SK-N-SH (cell line): ENCODE data around the gene PCDHA5. TPM values are rescaled to one million over a fixed set of nuclear protein-coding genes. Genes with fewer than 3 reads are reported as not detected.

Source experiments
- CTCF ChIA-PET: fragments of 300-600, 350-600 bp; formaldehyde crosslinking; extraction: SDS; loops from one replicate; lab custom pipeline; 2021; lab: Yijun Ruan, JAX
- POLR2A ChIA-PET: fragments of 350-600 bp; sonication (Branson Sonifier 250); formaldehyde crosslinking; extraction: SDS; loops from one replicate; lab custom pipeline; 2020; ENCODE audit warnings: antibody characterized with exemption, inconsistent platforms; lab: Yijun Ruan, JAX
- DNase-seq: peaks from one replicate; pipeline ENCODE4 v3.0.0; 2012
- H2AFZ ChIP-seq: fragments of 200-600 bp; sonication (generic); 2 replicates; pipeline ENCODE4 v1.8.1; 2016; ENCODE audit warnings: antibody characterized with exemption, mild to moderate bottlenecking, low read depth
- H3F3A ChIP-seq: fragments of 200-600 bp; sonication (generic); replicated peaks from 2 replicates; pipeline ENCODE3; 2016; ENCODE audit warnings: antibody characterized with exemption, mild to moderate bottlenecking; ENCODE audit not compliant: insufficient read depth
- H3K27ac ChIP-seq, 2 experiments: fragments of 200-500 bp in 1 of 2; fragments of 200-600 bp in 1 of 2; sonication (Bioruptor generic) in 1 of 2; sonication (generic), shearing (Covaris generic) in 1 of 2; 2 replicates each; pipeline versions ENCODE4 v1.5.1 to v1.6.1; 2014 to 2016; ENCODE audit warnings: low read depth in 2 of 2, inconsistent platforms in 1 of 2, low read length in 1 of 2, mild to moderate bottlenecking in 1 of 2, mixed read lengths in 1 of 2
- H3K27me3 ChIP-seq: fragments of 200-600 bp; sonication (generic), shearing (Covaris generic); 2 replicates; pipeline ENCODE4 v1.6.1; 2016; ENCODE audit warnings: mixed run types; ENCODE audit not compliant: insufficient read depth
- H3K36me3 ChIP-seq, 2 experiments: fragments of 200-500 bp in 1 of 2; fragments of 200-600 bp in 1 of 2; sonication (Bioruptor generic) in 1 of 2; sonication (generic) in 1 of 2; replicated peaks in 1 of 2; 2 replicates each; pipeline versions ENCODE3 to v1.5.1; 2014 to 2016; ENCODE audit warnings: low read length in 1 of 2, mild to moderate bottlenecking in 1 of 2; ENCODE audit not compliant: insufficient read depth in 2 of 2, control insufficient read depth in 1 of 2
- H3K4me1 ChIP-seq, 2 experiments: fragments of 200-500 bp in 1 of 2; fragments of 200-600 bp in 1 of 2; sonication (Bioruptor generic) in 1 of 2; sonication (generic), shearing (Covaris generic) in 1 of 2; 2 replicates each; pipeline versions ENCODE4 v1.5.1 to v1.6.1; 2014 to 2016; ENCODE audit warnings: low read depth in 1 of 2, low read length in 1 of 2, mixed run types in 1 of 2; ENCODE audit not compliant: insufficient read depth in 2 of 2, control insufficient read depth in 1 of 2
- H3K4me2 ChIP-seq: fragments of 200-600 bp; sonication (generic), shearing (Covaris generic); 2 replicates; pipeline ENCODE4 v1.6.1; 2017; ENCODE audit warnings: mixed run types
- H3K4me3 ChIP-seq, 2 experiments: fragments of 200-500 bp in 1 of 2; fragments of 200-600 bp in 1 of 2; sonication (Bioruptor generic) in 1 of 2; sonication (generic), shearing (Covaris generic) in 1 of 2; 2 replicates each; pipeline versions ENCODE4 v1.5.1 to v1.8.1; 2014 to 2016; ENCODE audit warnings: low read depth in 2 of 2, inconsistent platforms in 1 of 2, low read length in 1 of 2, mild to moderate bottlenecking in 1 of 2, mixed read lengths in 1 of 2, moderate library complexity in 1 of 2
- H3K79me2 ChIP-seq: fragments of 200-600 bp; sonication (generic); 2 replicates; pipeline ENCODE4 v1.8.1; 2017; ENCODE audit warnings: mild to moderate bottlenecking; ENCODE audit not compliant: insufficient read depth
- H3K9ac ChIP-seq: fragments of 200-600 bp; sonication (generic); 2 replicates; pipeline ENCODE4 v1.6.1; 2017; ENCODE audit warnings: mixed run types
- H3K9me2 ChIP-seq: fragments of 200-600 bp; sonication (generic); 2 replicates; pipeline ENCODE4 v1.6.1; 2017; ENCODE audit warnings: mixed run types
- H3K9me3 ChIP-seq: fragments of 200-600 bp; sonication (generic); 2 replicates; pipeline ENCODE4 v1.6.1; 2017; ENCODE audit warnings: mixed run types, mild to moderate bottlenecking, moderate library complexity
- H4K20me1 ChIP-seq: fragments of 200-600 bp; sonication (generic); 2 replicates; pipeline ENCODE4 v1.6.1; 2017; ENCODE audit warnings: mild to moderate bottlenecking, mixed run types; ENCODE audit not compliant: insufficient read depth
- CHD2 ChIP-seq: fragments of 150-350 bp; IDR thresholded peaks from 2 replicates; pipeline ENCODE4 v1.6.1; 2018; ENCODE audit warnings: low read length; ENCODE audit not compliant: partially characterized antibody
- FOSL2 ChIP-seq: IDR thresholded peaks from 2 replicates; pipeline ENCODE4 v1.4.0; 2012; ENCODE audit warnings: low read depth, mild to moderate bottlenecking, moderate library complexity, borderline replicate concordance
- FOXJ3 ChIP-seq: sonication (generic); formaldehyde crosslinking; IDR thresholded peaks from 2 replicates; pipeline ENCODE4 v1.5.1; 2020; ENCODE audit warnings: mild to moderate bottlenecking, missing genetic modification reagents
- MEF2A ChIP-seq: IDR thresholded peaks from 2 replicates; pipeline ENCODE4 v1.4.0; 2012; ENCODE audit warnings: low read depth, borderline replicate concordance
- MXI1 ChIP-seq: IDR thresholded peaks from 2 replicates; pipeline ENCODE4 v1.6.1; 2012; ENCODE audit warnings: mild to moderate bottlenecking, low read depth, low read length, improper control_type of control experiment
- NRF1 ChIP-seq: IDR thresholded peaks from 2 replicates; pipeline ENCODE4 v1.6.1; 2012; ENCODE audit warnings: low read depth, mild to moderate bottlenecking, low read length
- RAD21 ChIP-seq: IDR thresholded peaks from 2 replicates; pipeline ENCODE4 v1.6.1; 2012; ENCODE audit warnings: mild to moderate bottlenecking, low read length
- RXRA ChIP-seq: IDR thresholded peaks from 2 replicates; pipeline ENCODE4 v1.4.0; 2012; ENCODE audit warnings: low read depth, mild to moderate bottlenecking, borderline replicate concordance
- SIN3A ChIP-seq: IDR thresholded peaks from 2 replicates; pipeline ENCODE4 v1.6.1; 2012; ENCODE audit warnings: low read depth, mild to moderate bottlenecking, low read length, moderate library complexity, borderline replicate concordance
- SMC3 ChIP-seq: IDR thresholded peaks from 2 replicates; pipeline ENCODE4 v1.6.1; 2012; ENCODE audit warnings: low read depth, low read length, improper control_type of control experiment
- TEAD4 ChIP-seq: IDR thresholded peaks from 2 replicates; pipeline ENCODE4 v1.4.0; 2012; ENCODE audit warnings: mild to moderate bottlenecking, borderline replicate concordance; ENCODE audit not compliant: insufficient read depth
- WGBS: methylation state at CpG from one replicate; pipeline ENCODE4 v1.1.6; 2017; ENCODE audit warnings: low lambda C conversion rate; 5-methylcytosine and 5-hydroxymethylcytosine counted together
- polyA plus RNA-seq, 3 experiments: library from polyadenylated mRNA; depleted of rRNA; stranded (reverse); fragments of >200 nt; gene quantifications; 2 replicates each; pipeline ENCODE4 v1.2.3, GENCODE V29; 2012
- TF ChIP-seq, protein P1 (sequence below): IDR thresholded peaks from 2 replicates; pipeline ENCODE4 v1.6.1; 2012; ENCODE audit warnings: mild to moderate bottlenecking, low read depth, low read length, moderate library complexity
- TF ChIP-seq, protein P2 (sequence below): fragments of 200-600 bp; sonication (generic); IDR thresholded peaks from 2 replicates; pipeline ENCODE4 v1.6.1; 2017; ENCODE audit warnings: antibody characterized with exemption, mild to moderate bottlenecking, moderate library complexity
- TF ChIP-seq, protein P3 (sequence below): IDR thresholded peaks from 2 replicates; pipeline ENCODE4; 2012

Gene PCDHA5
- polyA plus RNA-seq, 1 of the 3 experiments (the other 2 are of a cell fraction), result 0.02 TPM

DNA sequence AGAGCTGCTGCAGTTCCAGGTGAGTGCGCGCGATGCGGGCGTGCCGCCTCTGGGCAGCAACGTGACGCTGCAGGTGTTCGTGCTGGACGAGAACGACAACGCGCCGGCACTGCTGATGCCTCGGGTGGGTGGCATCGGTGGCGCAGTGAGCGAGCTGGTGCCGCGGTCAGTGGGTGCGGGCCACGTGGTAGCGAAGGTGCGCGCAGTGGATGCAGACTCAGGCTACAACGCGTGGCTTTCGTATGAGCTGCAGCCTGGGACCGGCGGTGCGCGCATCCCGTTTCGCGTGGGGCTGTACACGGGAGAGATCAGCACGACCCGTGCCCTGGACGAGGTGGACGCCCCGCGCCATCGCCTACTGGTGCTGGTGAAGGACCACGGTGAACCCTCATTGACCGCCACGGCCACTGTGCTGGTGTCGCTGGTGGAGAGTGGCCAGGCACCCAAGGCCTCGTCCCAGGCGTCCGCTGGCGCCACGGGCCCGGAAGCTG is 18.6 kb upstream of the PCDHA5 start:
- no peak overlapping the region for H3K4me2 ChIP-seq
- H3K36me3 ChIP-seq, result no peaks in the 10 kb centered on the region
- H2AFZ ChIP-seq, result no peak overlapping the region
- ChIA-PET CTCF (no interaction called here), POLR2A (no interaction called here)
- H3K4me1 ChIP-seq, result no peaks in the 10 kb centered on the region; a peak in 1 of 4 replicates
- no peaks in the 10 kb centered on the region for H3K9me2 ChIP-seq
- H3F3A ChIP-seq, result no peaks in the 10 kb centered on the region
- no peak overlapping the region for H3K9ac ChIP-seq
- no peak for DNase-seq
- peaks cover 19% of the 10 kb centered on the region; the same call in 1 of the 2 replicates for H3K9me3 ChIP-seq
- H3K27me3 ChIP-seq, result no peaks in the 10 kb centered on the region
- no peaks in the 10 kb centered on the region for H4K20me1 ChIP-seq
- H3K79me2 ChIP-seq, result no peaks in the 10 kb centered on the region
- H3K4me3 ChIP-seq, result no peak overlapping the region; a peak in 1 of 4 replicates
- H3K27ac ChIP-seq, result no peak overlapping the region
- 92% methylated on average over 40 of the region's 53 CpGs for WGBS
- no peak for TF ChIP-seq SIN3A
- TF ChIP-seq, protein P1, sequence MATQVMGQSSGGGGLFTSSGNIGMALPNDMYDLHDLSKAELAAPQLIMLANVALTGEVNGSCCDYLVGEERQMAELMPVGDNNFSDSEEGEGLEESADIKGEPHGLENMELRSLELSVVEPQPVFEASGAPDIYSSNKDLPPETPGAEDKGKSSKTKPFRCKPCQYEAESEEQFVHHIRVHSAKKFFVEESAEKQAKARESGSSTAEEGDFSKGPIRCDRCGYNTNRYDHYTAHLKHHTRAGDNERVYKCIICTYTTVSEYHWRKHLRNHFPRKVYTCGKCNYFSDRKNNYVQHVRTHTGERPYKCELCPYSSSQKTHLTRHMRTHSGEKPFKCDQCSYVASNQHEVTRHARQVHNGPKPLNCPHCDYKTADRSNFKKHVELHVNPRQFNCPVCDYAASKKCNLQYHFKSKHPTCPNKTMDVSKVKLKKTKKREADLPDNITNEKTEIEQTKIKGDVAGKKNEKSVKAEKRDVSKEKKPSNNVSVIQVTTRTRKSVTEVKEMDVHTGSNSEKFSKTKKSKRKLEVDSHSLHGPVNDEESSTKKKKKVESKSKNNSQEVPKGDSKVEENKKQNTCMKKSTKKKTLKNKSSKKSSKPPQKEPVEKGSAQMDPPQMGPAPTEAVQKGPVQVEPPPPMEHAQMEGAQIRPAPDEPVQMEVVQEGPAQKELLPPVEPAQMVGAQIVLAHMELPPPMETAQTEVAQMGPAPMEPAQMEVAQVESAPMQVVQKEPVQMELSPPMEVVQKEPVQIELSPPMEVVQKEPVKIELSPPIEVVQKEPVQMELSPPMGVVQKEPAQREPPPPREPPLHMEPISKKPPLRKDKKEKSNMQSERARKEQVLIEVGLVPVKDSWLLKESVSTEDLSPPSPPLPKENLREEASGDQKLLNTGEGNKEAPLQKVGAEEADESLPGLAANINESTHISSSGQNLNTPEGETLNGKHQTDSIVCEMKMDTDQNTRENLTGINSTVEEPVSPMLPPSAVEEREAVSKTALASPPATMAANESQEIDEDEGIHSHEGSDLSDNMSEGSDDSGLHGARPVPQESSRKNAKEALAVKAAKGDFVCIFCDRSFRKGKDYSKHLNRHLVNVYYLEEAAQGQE, result no peak
- no peak for TF ChIP-seq CHD2
- TF ChIP-seq MXI1, result no peak
- no peak for TF ChIP-seq RAD21
- TF ChIP-seq NRF1, result no peak
- no peak for TF ChIP-seq FOSL2
- no peak for TF ChIP-seq RXRA
- TF ChIP-seq MEF2A, result no peak
- no peak for TF ChIP-seq TEAD4

DNA sequence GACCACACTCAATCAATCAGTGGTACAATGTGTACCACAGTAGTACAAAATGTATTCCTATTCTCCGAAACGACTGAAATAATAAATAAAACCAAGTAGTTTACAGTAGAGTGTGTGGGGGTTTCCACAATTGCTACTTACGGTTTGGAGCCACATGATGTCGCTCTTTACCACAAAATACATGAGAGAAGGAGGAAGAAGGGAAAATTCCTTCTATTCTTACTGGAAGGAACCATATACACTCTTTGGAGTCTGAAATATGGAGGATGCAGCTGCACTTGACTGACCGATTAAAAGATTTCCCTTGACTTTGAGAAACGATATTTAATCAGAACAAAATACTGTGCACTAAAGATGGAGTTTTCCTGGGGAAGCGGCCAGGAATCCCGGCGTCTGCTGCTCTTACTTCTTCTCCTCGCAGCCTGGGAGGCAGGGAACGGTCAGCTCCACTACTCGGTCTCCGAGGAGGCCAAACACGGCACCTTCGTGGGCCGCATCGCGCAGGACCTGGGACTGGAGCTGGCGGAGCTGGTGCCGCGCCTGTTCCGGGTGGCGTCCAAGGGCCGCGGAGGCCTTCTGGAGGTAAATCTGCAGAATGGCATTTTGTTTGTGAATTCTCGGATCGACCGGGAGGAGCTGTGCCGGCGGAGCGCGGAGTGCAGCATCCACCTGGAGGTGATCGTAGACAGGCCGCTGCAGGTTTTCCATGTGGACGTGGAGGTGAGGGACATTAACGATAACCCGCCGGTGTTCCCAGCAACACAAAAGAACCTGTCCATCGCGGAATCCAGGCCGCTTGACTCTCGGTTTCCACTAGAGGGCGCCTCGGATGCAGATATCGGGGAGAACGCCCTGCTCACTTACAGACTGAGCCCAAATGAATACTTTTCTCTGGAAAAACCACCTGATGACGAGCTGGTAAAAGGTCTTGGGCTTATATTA is 14.3 kb upstream of the PCDHA5 start, which contains the start of gene PCDHA4:
TSS of gene PCDHA4 (plus strand) at position 235 of the 942 bp plus-strand sequence.
- Histone ChIP-seq H4K20me1 (no peaks in the 10 kb centered on the region), H3K79me2 (no peaks in the 10 kb centered on the region), H3K27ac (peak within 1 kb of the TSS in 1 of 2 experiments; percentile 77; a peak in 2 of 4 replicates), H3K36me3 (no peaks in the 10 kb centered on the region), H2AFZ (peak within 1 kb of the TSS; percentile 90; the same call in 1 of the 2 replicates), H3K9ac (peak within 1 kb of the TSS; percentile 69), H3K4me3 (peak within 1 kb of the TSS; percentile 63), H3K4me1 (no peaks in the 10 kb centered on the region; a peak in 2 of 4 replicates), H3K9me3 (no peaks in the 10 kb centered on the region), H3F3A (no peaks in the 10 kb centered on the region), H3K4me2 (peak within 1 kb of the TSS; percentile 75), H3K9me2 (no peaks in the 10 kb centered on the region), H3K27me3 (no peaks in the 10 kb centered on the region)
- DNase-seq, result peak; percentile 65
- 37% methylated on average over 30 of the region's 47 CpGs for WGBS
- ChIA-PET CTCF (interaction anchor here (0.6 to 5.0 kb wide), 39 partner anchors 8 to 416 kb away, joined by 3 to 52 read pairs (median 4); partner anchors contain the start of genes PCDHA1, PCDHA2, PCDHA5 and PCDHA6), POLR2A (interaction anchor here (0.6 kb wide), 1 partner anchor 301 kb away, joined by 4 read pairs; no protein-coding TSS in a partner anchor)
- TF ChIP-seq, protein P2, sequence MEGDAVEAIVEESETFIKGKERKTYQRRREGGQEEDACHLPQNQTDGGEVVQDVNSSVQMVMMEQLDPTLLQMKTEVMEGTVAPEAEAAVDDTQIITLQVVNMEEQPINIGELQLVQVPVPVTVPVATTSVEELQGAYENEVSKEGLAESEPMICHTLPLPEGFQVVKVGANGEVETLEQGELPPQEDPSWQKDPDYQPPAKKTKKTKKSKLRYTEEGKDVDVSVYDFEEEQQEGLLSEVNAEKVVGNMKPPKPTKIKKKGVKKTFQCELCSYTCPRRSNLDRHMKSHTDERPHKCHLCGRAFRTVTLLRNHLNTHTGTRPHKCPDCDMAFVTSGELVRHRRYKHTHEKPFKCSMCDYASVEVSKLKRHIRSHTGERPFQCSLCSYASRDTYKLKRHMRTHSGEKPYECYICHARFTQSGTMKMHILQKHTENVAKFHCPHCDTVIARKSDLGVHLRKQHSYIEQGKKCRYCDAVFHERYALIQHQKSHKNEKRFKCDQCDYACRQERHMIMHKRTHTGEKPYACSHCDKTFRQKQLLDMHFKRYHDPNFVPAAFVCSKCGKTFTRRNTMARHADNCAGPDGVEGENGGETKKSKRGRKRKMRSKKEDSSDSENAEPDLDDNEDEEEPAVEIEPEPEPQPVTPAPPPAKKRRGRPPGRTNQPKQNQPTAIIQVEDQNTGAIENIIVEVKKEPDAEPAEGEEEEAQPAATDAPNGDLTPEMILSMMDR, result peak; percentile 63
- TF ChIP-seq RAD21 (peak; percentile 69), SMC3 (peak; percentile 45), FOXJ3 (CRISPR knock-in tag) (no peak)
- TF ChIP-seq, protein P1, result no peak
- TF ChIP-seq, protein P3, sequence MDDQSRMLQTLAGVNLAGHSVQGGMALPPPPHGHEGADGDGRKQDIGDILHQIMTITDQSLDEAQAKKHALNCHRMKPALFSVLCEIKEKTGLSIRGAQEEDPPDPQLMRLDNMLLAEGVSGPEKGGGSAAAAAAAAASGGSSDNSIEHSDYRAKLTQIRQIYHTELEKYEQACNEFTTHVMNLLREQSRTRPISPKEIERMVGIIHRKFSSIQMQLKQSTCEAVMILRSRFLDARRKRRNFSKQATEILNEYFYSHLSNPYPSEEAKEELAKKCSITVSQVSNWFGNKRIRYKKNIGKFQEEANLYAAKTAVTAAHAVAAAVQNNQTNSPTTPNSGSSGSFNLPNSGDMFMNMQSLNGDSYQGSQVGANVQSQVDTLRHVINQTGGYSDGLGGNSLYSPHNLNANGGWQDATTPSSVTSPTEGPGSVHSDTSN, result no peak
